WTC11 (cell line): ENCODE results near the gene ITGA5. TPM values are rescaled to one million over a fixed set of nuclear protein-coding genes. Genes with fewer than 3 reads are reported as not detected.

Experiments used
- ATAC-seq: fragments of 200-7000 bp; cut with Tn5 transposase; 2 replicates; pipeline ENCODE4 v1.10.0; 2021; ENCODE audit warnings: mild to moderate bottlenecking, moderate library complexity
- CTCF ChIA-PET: fragments of 300-600 bp; sonication (Branson Sonifier 250); formaldehyde crosslinking; loops from one replicate; lab custom pipeline; 2021; ENCODE audit warnings: antibody characterized with exemption; lab: Charles Lee
- POLR2A ChIA-PET: fragments of 350-600 bp; sonication (Branson Sonifier 250); formaldehyde crosslinking; loops from one replicate; lab custom pipeline; 2021; ENCODE audit warnings: antibody characterized with exemption; lab: Charles Lee
- DNase-seq: peaks from one replicate; pipeline ENCODE4 v3.0.0; 2021; ENCODE audit warnings: low spot score
- H3K27ac Mint-ChIP-seq: 2 replicates; pipeline ENCODE4 v1.8.0; 2021; ENCODE audit warnings: mixed read lengths
- H3K27me3 Mint-ChIP-seq: 2 replicates; pipeline ENCODE4 v1.8.0; 2021; ENCODE audit warnings: low read depth, mild to moderate bottlenecking, moderate library complexity, mixed read lengths
- H3K36me3 Mint-ChIP-seq: 2 replicates; pipeline ENCODE4 v1.8.0; 2021; ENCODE audit warnings: mixed read lengths
- H3K4me1 Mint-ChIP-seq: 2 replicates; pipeline ENCODE4 v1.8.0; 2022; ENCODE audit warnings: mixed read lengths
- H3K4me3 Mint-ChIP-seq: 2 replicates; pipeline ENCODE4 v1.8.0; 2021; ENCODE audit warnings: mild to moderate bottlenecking, moderate library complexity, mixed read lengths
- H3K9me3 Mint-ChIP-seq: 2 replicates; pipeline ENCODE4 v1.8.0; 2021; ENCODE audit warnings: mixed read lengths
- ATF3 ChIP-seq: sonication (generic); formaldehyde crosslinking; conservative IDR thresholded peaks from 2 replicates; pipeline ENCODE4 v1.8.1; 2022; ENCODE audit warnings: mild to moderate bottlenecking, missing genetic modification reagents
- CDX4 ChIP-seq: fragments of 250-450 bp; sonication (Bioruptor Pico); IDR thresholded peaks from 2 replicates; pipeline ENCODE4 v1.9.0; 2021; ENCODE audit warnings: moderate library complexity, mild to moderate bottlenecking, inconsistent platforms, borderline replicate concordance
- CREB1 ChIP-seq: sonication (generic); formaldehyde crosslinking; IDR thresholded peaks from 2 replicates; pipeline ENCODE4 v1.8.0; 2023; ENCODE audit warnings: mild to moderate bottlenecking, missing genetic modification reagents
- ELF4 ChIP-seq: sonication (generic); formaldehyde crosslinking; IDR thresholded peaks from 2 replicates; pipeline ENCODE4 v1.8.1; 2022; ENCODE audit warnings: low read depth, mild to moderate bottlenecking, moderate library complexity, missing genetic modification reagents
- NFYB ChIP-seq: sonication (generic); formaldehyde crosslinking; conservative IDR thresholded peaks from 2 replicates; pipeline ENCODE4 v1.8.0; 2022; ENCODE audit warnings: low read depth, missing genetic modification reagents
- RELA ChIP-seq: sonication (generic); formaldehyde crosslinking; IDR thresholded peaks from 2 replicates; pipeline ENCODE4 v1.8.1; 2022; ENCODE audit warnings: missing genetic modification reagents, mild to moderate bottlenecking, borderline replicate concordance
- TEAD4 ChIP-seq: sonication (generic); formaldehyde crosslinking; IDR thresholded peaks from 2 replicates; pipeline ENCODE4 v1.8.0; 2022; ENCODE audit warnings: mild to moderate bottlenecking, missing genetic modification reagents
- TP53 ChIP-seq: sonication (generic); formaldehyde crosslinking; IDR thresholded peaks from 2 replicates; pipeline ENCODE4 v1.8.1; 2023; ENCODE audit warnings: mild to moderate bottlenecking, missing genetic modification reagents
- ZNF121 ChIP-seq: sonication (generic); formaldehyde crosslinking; IDR thresholded peaks from 2 replicates; pipeline ENCODE4 v1.8.0; 2023; ENCODE audit warnings: missing genetic modification reagents
- ZNF317 ChIP-seq: sonication (generic); formaldehyde crosslinking; IDR thresholded peaks from 2 replicates; pipeline ENCODE4 v1.8.1; 2023; ENCODE audit warnings: low read depth, mild to moderate bottlenecking, moderate library complexity, missing genetic modification reagents, borderline replicate concordance
- ZNF416 ChIP-seq: fragments of 250-450 bp; sonication (Bioruptor Pico); IDR thresholded peaks from 2 replicates; pipeline ENCODE4 v1.9.0; 2021; ENCODE audit warnings: mild to moderate bottlenecking, inconsistent platforms
- ZNF512 ChIP-seq: sonication (generic); formaldehyde crosslinking; IDR thresholded peaks from 2 replicates; pipeline ENCODE4 v1.8.1; 2022; ENCODE audit warnings: missing genetic modification reagents, borderline replicate concordance
- total RNA-seq: library from RNA; stranded (reverse); gene quantifications from 3 replicates; pipeline ENCODE4 v1.2.3, GENCODE V29; 2021
- TF ChIP-seq, protein P1 (sequence below): sonication (generic); formaldehyde crosslinking; IDR thresholded peaks from 2 replicates; pipeline ENCODE4 v1.8.0; 2023; ENCODE audit warnings: missing genetic modification reagents, mild to moderate bottlenecking, borderline replicate concordance
- TF ChIP-seq, protein P2 (sequence below): fragments of 200-600 bp; IDR thresholded peaks from 2 replicates; pipeline ENCODE4 v1.8.0; 2022; ENCODE audit warnings: antibody characterized with exemption
- TF ChIP-seq, protein P3 (sequence below): sonication (generic); formaldehyde crosslinking; IDR thresholded peaks from 2 replicates; pipeline ENCODE4 v1.8.1; 2023; ENCODE audit warnings: mild to moderate bottlenecking, moderate library complexity, missing genetic modification reagents
- TF ChIP-seq, protein P4 (sequence below): sonication (generic); formaldehyde crosslinking; IDR thresholded peaks from 2 replicates; pipeline ENCODE4 v1.8.1; 2023; ENCODE audit warnings: mild to moderate bottlenecking, missing genetic modification reagents
- TF ChIP-seq, protein P5 (sequence below): fragments of 250-450 bp; sonication (Bioruptor Pico); IDR thresholded peaks from 2 replicates; pipeline ENCODE4 v1.9.0; 2021; ENCODE audit warnings: mild to moderate bottlenecking

ITGA5 gene
- total RNA-seq, 1 experiment from 2014 or later, result 21.9 TPM

- TF ChIP-seq, protein P1, sequence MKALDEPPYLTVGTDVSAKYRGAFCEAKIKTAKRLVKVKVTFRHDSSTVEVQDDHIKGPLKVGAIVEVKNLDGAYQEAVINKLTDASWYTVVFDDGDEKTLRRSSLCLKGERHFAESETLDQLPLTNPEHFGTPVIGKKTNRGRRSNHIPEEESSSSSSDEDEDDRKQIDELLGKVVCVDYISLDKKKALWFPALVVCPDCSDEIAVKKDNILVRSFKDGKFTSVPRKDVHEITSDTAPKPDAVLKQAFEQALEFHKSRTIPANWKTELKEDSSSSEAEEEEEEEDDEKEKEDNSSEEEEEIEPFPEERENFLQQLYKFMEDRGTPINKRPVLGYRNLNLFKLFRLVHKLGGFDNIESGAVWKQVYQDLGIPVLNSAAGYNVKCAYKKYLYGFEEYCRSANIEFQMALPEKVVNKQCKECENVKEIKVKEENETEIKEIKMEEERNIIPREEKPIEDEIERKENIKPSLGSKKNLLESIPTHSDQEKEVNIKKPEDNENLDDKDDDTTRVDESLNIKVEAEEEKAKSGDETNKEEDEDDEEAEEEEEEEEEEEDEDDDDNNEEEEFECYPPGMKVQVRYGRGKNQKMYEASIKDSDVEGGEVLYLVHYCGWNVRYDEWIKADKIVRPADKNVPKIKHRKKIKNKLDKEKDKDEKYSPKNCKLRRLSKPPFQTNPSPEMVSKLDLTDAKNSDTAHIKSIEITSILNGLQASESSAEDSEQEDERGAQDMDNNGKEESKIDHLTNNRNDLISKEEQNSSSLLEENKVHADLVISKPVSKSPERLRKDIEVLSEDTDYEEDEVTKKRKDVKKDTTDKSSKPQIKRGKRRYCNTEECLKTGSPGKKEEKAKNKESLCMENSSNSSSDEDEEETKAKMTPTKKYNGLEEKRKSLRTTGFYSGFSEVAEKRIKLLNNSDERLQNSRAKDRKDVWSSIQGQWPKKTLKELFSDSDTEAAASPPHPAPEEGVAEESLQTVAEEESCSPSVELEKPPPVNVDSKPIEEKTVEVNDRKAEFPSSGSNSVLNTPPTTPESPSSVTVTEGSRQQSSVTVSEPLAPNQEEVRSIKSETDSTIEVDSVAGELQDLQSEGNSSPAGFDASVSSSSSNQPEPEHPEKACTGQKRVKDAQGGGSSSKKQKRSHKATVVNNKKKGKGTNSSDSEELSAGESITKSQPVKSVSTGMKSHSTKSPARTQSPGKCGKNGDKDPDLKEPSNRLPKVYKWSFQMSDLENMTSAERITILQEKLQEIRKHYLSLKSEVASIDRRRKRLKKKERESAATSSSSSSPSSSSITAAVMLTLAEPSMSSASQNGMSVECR (CRISPR knock-in tag), result no peak
- TF ChIP-seq CREB1 (CRISPR knock-in tag) (no peak), TP53 (CRISPR knock-in tag) (no peak), ZNF416 (CRISPR knock-in tag) (no peak)
- TF ChIP-seq, protein P2, sequence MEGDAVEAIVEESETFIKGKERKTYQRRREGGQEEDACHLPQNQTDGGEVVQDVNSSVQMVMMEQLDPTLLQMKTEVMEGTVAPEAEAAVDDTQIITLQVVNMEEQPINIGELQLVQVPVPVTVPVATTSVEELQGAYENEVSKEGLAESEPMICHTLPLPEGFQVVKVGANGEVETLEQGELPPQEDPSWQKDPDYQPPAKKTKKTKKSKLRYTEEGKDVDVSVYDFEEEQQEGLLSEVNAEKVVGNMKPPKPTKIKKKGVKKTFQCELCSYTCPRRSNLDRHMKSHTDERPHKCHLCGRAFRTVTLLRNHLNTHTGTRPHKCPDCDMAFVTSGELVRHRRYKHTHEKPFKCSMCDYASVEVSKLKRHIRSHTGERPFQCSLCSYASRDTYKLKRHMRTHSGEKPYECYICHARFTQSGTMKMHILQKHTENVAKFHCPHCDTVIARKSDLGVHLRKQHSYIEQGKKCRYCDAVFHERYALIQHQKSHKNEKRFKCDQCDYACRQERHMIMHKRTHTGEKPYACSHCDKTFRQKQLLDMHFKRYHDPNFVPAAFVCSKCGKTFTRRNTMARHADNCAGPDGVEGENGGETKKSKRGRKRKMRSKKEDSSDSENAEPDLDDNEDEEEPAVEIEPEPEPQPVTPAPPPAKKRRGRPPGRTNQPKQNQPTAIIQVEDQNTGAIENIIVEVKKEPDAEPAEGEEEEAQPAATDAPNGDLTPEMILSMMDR, result no peak
Measured at GRCh38 chr12:54424224-54424623, 5.2 kb upstream of the ITGA5 start (continued).

DNA sequence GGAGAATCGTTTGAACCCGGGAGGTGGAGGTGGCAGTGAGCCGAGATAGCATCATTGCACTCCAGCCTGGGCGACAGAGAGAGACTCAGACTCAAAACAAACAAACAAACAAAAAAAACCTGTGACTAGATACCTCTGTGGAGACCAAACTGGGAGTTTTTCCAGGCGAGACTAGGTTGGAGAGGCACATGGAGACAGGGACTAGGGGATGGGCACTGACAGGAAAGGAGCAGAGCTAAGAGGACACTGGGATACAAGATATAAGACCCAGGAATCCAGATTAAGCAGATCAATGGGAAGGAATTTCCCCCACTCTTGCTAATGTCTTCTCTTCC lies 4.7 kb upstream of the ITGA5 start:
- DNase-seq, result no peak
- no peak for ATAC-seq
- Mint-ChIP-seq H3K4me3 (no peak overlapping the region), H3K27me3 (peaks cover 87% of the 10 kb centered on the region), H3K4me1 (peaks cover 48% of the 10 kb centered on the region), H3K9me3 (no peaks in the 10 kb centered on the region), H3K36me3 (no peaks in the 10 kb centered on the region), H3K27ac (no peak overlapping the region)
- no peak for TF ChIP-seq ATF3 (CRISPR knock-in tag)
- no peak for TF ChIP-seq TEAD4 (CRISPR knock-in tag)
- TF ChIP-seq ZNF317, result no peak
- no peak for TF ChIP-seq CDX4 (CRISPR knock-in tag)
- ChIA-PET CTCF (interaction anchor here (1.5 to 12.5 kb wide), 4 partner anchors 12 to 54 kb away, joined by 4 to 230 read pairs (median 11); no protein-coding TSS in a partner anchor), POLR2A (no interaction called here)

DNA sequence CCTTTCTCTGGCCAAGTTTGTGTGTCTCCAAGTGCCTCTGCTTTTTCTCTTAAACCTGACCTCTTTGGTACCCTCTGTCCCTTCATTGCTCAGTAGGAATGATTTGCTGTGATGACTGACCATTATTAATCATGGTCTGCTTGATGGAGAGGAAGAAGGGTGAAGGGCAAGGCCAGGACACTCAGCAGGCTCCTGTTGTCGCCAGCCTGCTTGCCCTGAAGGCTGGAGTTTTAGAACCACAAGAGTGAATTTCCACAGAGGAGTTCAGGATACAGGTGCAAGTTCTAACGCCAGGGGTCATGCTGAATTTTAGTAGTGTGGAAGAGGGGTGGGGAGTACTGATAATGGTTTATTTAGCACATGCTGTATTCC lies 2.8 kb upstream of the ITGA5 start:
- no peaks in the 10 kb centered on the region for H3K9me3 Mint-ChIP-seq
- CTCF ChIA-PET, result interaction anchor here (2.7 to 7.7 kb wide), 2 partner anchors 17 to 22 kb away, joined by 13 to 109 read pairs; no protein-coding TSS in a partner anchor
- no peaks in the 10 kb centered on the region for H3K36me3 Mint-ChIP-seq
- H3K27me3 Mint-ChIP-seq, result peaks cover 78% of the 10 kb centered on the region
- no peak overlapping the region for H3K27ac Mint-ChIP-seq
- no peak overlapping the region for H3K4me3 Mint-ChIP-seq
- ATAC-seq, result no peak
- no peak for DNase-seq
- peaks cover 42% of the 10 kb centered on the region for H3K4me1 Mint-ChIP-seq
- no peak for TF ChIP-seq ELF4 (CRISPR knock-in tag)
- no peak for TF ChIP-seq TEAD4 (CRISPR knock-in tag)
- TF ChIP-seq NFYB (CRISPR knock-in tag), result no peak
- TF ChIP-seq ZNF121, result no peak
- TF ChIP-seq ZNF512 (CRISPR knock-in tag), result no peak
- TF ChIP-seq, protein P3, sequence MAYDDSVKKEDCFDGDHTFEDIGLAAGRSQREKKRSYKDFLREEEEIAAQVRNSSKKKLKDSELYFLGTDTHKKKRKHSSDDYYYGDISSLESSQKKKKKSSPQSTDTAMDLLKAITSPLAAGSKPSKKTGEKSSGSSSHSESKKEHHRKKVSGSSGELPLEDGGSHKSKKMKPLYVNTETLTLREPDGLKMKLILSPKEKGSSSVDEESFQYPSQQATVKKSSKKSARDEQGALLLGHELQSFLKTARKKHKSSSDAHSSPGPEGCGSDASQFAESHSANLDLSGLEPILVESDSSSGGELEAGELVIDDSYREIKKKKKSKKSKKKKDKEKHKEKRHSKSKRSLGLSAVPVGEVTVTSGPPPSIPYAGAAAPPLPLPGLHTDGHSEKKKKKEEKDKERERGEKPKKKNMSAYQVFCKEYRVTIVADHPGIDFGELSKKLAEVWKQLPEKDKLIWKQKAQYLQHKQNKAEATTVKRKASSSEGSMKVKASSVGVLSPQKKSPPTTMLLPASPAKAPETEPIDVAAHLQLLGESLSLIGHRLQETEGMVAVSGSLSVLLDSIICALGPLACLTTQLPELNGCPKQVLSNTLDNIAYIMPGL, result no peak
- TF ChIP-seq, protein P4, sequence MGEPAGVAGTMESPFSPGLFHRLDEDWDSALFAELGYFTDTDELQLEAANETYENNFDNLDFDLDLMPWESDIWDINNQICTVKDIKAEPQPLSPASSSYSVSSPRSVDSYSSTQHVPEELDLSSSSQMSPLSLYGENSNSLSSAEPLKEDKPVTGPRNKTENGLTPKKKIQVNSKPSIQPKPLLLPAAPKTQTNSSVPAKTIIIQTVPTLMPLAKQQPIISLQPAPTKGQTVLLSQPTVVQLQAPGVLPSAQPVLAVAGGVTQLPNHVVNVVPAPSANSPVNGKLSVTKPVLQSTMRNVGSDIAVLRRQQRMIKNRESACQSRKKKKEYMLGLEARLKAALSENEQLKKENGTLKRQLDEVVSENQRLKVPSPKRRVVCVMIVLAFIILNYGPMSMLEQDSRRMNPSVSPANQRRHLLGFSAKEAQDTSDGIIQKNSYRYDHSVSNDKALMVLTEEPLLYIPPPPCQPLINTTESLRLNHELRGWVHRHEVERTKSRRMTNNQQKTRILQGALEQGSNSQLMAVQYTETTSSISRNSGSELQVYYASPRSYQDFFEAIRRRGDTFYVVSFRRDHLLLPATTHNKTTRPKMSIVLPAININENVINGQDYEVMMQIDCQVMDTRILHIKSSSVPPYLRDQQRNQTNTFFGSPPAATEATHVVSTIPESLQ, result no peak
- TF ChIP-seq RELA (CRISPR knock-in tag), result no peak
- TF ChIP-seq, protein P5, sequence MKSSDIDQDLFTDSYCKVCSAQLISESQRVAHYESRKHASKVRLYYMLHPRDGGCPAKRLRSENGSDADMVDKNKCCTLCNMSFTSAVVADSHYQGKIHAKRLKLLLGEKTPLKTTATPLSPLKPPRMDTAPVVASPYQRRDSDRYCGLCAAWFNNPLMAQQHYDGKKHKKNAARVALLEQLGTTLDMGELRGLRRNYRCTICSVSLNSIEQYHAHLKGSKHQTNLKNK (CRISPR knock-in tag), result no peak
- TF ChIP-seq, all 79 proteins: peak for 0
- POLR2A ChIA-PET, result no interaction called here
